ENCODE data around the gene SESN1.

Gene SESN1

GRCh38 chr6:109102762-109103161 lies 8.1 kb upstream of the SESN1 start:
- peak; percentile 59; the same call in 1 of the 3 replicates for ATAC-seq
- TF ChIP-seq TSHZ2 (CRISPR knock-in tag; IDR thresholded peaks at IDR 0.05): no peak
- no peak for TF ChIP-seq TCF4 (CRISPR knock-in tag; IDR thresholded peaks at IDR 0.05; ENCODE audit: borderline replicate concordance)

GRCh38 chr6:109097661-109098060 lies 3.0 kb upstream of the SESN1 start:
- ATAC-seq: no peak
- TF ChIP-seq TOX (CRISPR knock-in tag; IDR thresholded peaks at IDR 0.05; ENCODE audit: borderline replicate concordance) (no peak), SNAI2 (CRISPR knock-in tag; IDR thresholded peaks at IDR 0.05) (no peak), ESRRG (CRISPR knock-in tag; IDR thresholded peaks at IDR 0.05) (no peak), CSRNP3 (CRISPR knock-in tag; IDR thresholded peaks at IDR 0.05) (no peak), ZNF8 (CRISPR knock-in tag; IDR thresholded peaks at IDR 0.05) (no peak), GLIS3 (CRISPR knock-in tag; IDR thresholded peaks at IDR 0.05) (no peak), ZNF70 (CRISPR knock-in tag; IDR thresholded peaks at IDR 0.05) (no peak), TCF4 (CRISPR knock-in tag; IDR thresholded peaks at IDR 0.05; ENCODE audit: borderline replicate concordance) (no peak), PATZ1 (CRISPR knock-in tag; IDR thresholded peaks at IDR 0.05; ENCODE audit: borderline replicate concordance) (no peak), PPARA (CRISPR knock-in tag; IDR thresholded peaks at IDR 0.05; ENCODE audit: borderline replicate concordance) (no peak), ISL1 (CRISPR knock-in tag; IDR thresholded peaks at IDR 0.05) (no peak), ZFP30 (CRISPR knock-in tag; IDR thresholded peaks at IDR 0.05) (no peak), TSHZ2 (CRISPR knock-in tag; IDR thresholded peaks at IDR 0.05) (no peak)

- TF ChIP-seq TOX (CRISPR knock-in tag; IDR thresholded peaks at IDR 0.05; ENCODE audit: borderline replicate concordance): no peak
- TF ChIP-seq OSR1 (CRISPR knock-in tag; IDR thresholded peaks at IDR 0.05): no peak
- no peak for TF ChIP-seq CSDC2 (CRISPR knock-in tag; IDR thresholded peaks at IDR 0.05)
- TF ChIP-seq ZFP30 (CRISPR knock-in tag; IDR thresholded peaks at IDR 0.05): no peak
- no peak for TF ChIP-seq PATZ1 (CRISPR knock-in tag; IDR thresholded peaks at IDR 0.05; ENCODE audit: borderline replicate concordance)
- no peak for ATAC-seq
Observed at GRCh38 chr6:109096208-109096607, 1.6 kb upstream of the SESN1 start.

GRCh38 chr6:109095835-109096084 lies 1.1 kb upstream of the SESN1 start:
- no peak for ATAC-seq
- TF ChIP-seq CSRNP3 (CRISPR knock-in tag; IDR thresholded peaks at IDR 0.05) (no peak), SNAI2 (CRISPR knock-in tag; IDR thresholded peaks at IDR 0.05) (no peak), ZNF565 (CRISPR knock-in tag; conservative IDR thresholded peaks at IDR 0.05; ENCODE audit: low read depth) (no peak), ZC3H10 (CRISPR knock-in tag; IDR thresholded peaks at IDR 0.05) (no peak), ZFP30 (CRISPR knock-in tag; IDR thresholded peaks at IDR 0.05) (no peak), POU6F1 (CRISPR knock-in tag; IDR thresholded peaks at IDR 0.05; ENCODE audit: borderline replicate concordance, low read depth) (no peak), ZNF70 (CRISPR knock-in tag; IDR thresholded peaks at IDR 0.05) (no peak), TSHZ2 (CRISPR knock-in tag; IDR thresholded peaks at IDR 0.05) (no peak), ESRRG (CRISPR knock-in tag; IDR thresholded peaks at IDR 0.05) (no peak)
